GM21367 (cell line): Measurements from ENCODE around the gene CCRL2.
"Not testable (repeated sequence)": the region's sequence is repeated elsewhere in the genome, so short reads cannot be mapped to it uniquely, and the experiment has no call there.

ENCODE experiments used
- ATAC-seq: cut with Tn5 transposase; IDR thresholded peaks from one replicate; pipeline ENCODE4 v1.9.1; 2021; ENCODE audit not compliant: unreplicated experiment

CCRL2 gene

GRCh38 chr3:46380471-46381221, 26.4 kb upstream of the CCRL2 start:
- no peak for ATAC-seq

GRCh38 chr3:46381625-46382024, 25.4 kb upstream of the CCRL2 start:
- ATAC-seq: no peak

- no peak for ATAC-seq
Measured at GRCh38 chr3:46383211-46383950, 23.7 kb upstream of the CCRL2 start.

GRCh38 chr3:46383951-46384330, 23.1 kb upstream of the CCRL2 start:
- ATAC-seq: no peak

GRCh38 chr3:46386205-46386604, 20.9 kb upstream of the CCRL2 start:
- ATAC-seq: no peak

GRCh38 chr3:46388847-46389246, 18.2 kb upstream of the CCRL2 start:
- not testable (repeated sequence) for ATAC-seq

GRCh38 chr3:46389306-46389705, 17.8 kb upstream of the CCRL2 start:
- ATAC-seq: no peak

GRCh38 chr3:46391526-46391925, 15.5 kb upstream of the CCRL2 start:
- not testable (repeated sequence) for ATAC-seq

GRCh38 chr3:46393011-46393410, 14.0 kb upstream of the CCRL2 start:
- no peak for ATAC-seq

- no peak for ATAC-seq
Measured at GRCh38 chr3:46393554-46394434, 13.3 kb upstream of the CCRL2 start.

- ATAC-seq: no peak
Measured at GRCh38 chr3:46395210-46395661, 11.8 kb upstream of the CCRL2 start.

- no peak for ATAC-seq
Measured at GRCh38 chr3:46395766-46396530, 11.1 kb upstream of the CCRL2 start.

GRCh38 chr3:46397111-46397510, 9.9 kb upstream of the CCRL2 start:
- ATAC-seq: no peak

GRCh38 chr3:46398186-46398955, 8.7 kb upstream of the CCRL2 start:
- no peak for ATAC-seq

GRCh38 chr3:46399098-46399497, 8.0 kb upstream of the CCRL2 start:
- ATAC-seq: no peak

- ATAC-seq: no peak
Measured at GRCh38 chr3:46399557-46399956, 7.5 kb upstream of the CCRL2 start.

- no peak for ATAC-seq
Measured at GRCh38 chr3:46400000-46400734, 6.9 kb upstream of the CCRL2 start.

GRCh38 chr3:46400846-46401245, 6.2 kb upstream of the CCRL2 start:
- ATAC-seq: no peak

- no peak for ATAC-seq
Measured at GRCh38 chr3:46401579-46401978, 5.5 kb upstream of the CCRL2 start.
